Measurements from ENCODE around the gene KCNS1. TPM values are rescaled to one million over a fixed set of nuclear protein-coding genes. Genes with fewer than 3 reads are reported as not detected.

The KCNS1 gene
- total and polyA plus RNA-seq, 4 donors: 0.45 to 3.0 (median 1.3) TPM

DNA sequence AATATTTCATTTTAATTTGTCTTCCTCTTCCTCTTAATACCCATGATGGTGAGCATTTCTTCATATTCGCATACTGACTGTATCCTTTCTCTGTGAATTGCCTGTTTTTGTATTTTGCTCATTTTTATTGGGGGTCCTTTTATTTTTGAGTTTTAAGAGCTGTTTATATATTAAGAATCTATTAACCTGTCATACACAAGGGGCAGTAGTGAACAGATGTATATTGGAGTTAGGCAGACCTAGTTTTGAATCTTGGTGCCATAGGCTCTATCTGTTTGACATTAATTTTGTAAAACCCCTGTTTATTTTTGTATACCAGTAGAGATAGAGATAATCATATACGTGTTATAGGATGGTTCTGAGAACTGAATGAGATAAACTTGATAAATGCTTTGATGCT, 17.1 kb upstream of the KCNS1 start:
- H3K27ac ChIP-seq (ENCODE audit: low read depth in 1 of 2, low read length in 1 of 2): no peak overlapping the region
- no peak overlapping the region for H3K9ac ChIP-seq (ENCODE audit: insufficient read depth in 1 of 2, low read length in 2 of 2)
- H3K36me3 ChIP-seq (ENCODE audit: control insufficient read depth in 4 of 4, insufficient read depth in 4 of 4, low read length in 4 of 4): no peaks in the 10 kb centered on the region
- ATAC-seq (ENCODE audit: insufficient read depth, low FRiP score) (no peak), DNase-seq (no peak)
- H3K27me3 ChIP-seq (ENCODE audit: control insufficient read depth in 3 of 3, insufficient read depth in 3 of 3, low read length in 2 of 3): no peaks in the 10 kb centered on the region
- H3K4me1 ChIP-seq (ENCODE audit: control insufficient read depth in 5 of 5, insufficient read depth in 5 of 5, low read length in 5 of 5): no peaks in the 10 kb centered on the region
- TF ChIP-seq, protein P1, sequence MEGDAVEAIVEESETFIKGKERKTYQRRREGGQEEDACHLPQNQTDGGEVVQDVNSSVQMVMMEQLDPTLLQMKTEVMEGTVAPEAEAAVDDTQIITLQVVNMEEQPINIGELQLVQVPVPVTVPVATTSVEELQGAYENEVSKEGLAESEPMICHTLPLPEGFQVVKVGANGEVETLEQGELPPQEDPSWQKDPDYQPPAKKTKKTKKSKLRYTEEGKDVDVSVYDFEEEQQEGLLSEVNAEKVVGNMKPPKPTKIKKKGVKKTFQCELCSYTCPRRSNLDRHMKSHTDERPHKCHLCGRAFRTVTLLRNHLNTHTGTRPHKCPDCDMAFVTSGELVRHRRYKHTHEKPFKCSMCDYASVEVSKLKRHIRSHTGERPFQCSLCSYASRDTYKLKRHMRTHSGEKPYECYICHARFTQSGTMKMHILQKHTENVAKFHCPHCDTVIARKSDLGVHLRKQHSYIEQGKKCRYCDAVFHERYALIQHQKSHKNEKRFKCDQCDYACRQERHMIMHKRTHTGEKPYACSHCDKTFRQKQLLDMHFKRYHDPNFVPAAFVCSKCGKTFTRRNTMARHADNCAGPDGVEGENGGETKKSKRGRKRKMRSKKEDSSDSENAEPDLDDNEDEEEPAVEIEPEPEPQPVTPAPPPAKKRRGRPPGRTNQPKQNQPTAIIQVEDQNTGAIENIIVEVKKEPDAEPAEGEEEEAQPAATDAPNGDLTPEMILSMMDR (IDR thresholded peaks at IDR 0.05; ENCODE audit: control extremely low read depth, extremely low read depth): no peak
- 84 to 92% methylated on average over 2 of the region's 2 CpGs for WGBS, 2 donors
- H3K4me3 ChIP-seq: no peak overlapping the region
- H3K9me3 ChIP-seq (ENCODE audit: control insufficient read depth in 4 of 4, insufficient read depth in 3 of 4, low read length in 3 of 4): peaks cover 0 to 5% (median 0%) of the 10 kb centered on the region in 4 donors

DNA sequence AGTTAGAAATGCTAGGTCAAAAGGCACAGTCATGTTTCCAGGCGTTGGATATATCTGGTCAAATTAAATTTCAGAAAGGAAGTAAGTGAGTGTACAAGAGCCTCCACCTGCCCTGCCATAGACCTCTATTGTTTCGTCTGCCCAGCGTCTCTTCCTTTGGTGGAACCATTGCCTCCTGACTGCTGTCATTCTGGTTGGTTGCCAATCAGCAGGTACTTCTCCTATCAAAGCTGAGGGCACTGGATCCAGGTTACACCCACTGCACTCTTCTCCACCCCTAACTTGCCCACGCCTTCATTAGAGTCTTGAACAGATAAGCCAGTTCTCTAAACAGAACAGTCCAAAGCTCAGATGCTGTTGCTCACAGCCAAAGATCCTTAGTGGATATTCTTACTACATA, 16.7 kb upstream of the KCNS1 start:
- Histone ChIP-seq H3K4me1 (ENCODE audit: control insufficient read depth in 5 of 5, insufficient read depth in 5 of 5, low read length in 5 of 5) (no peaks in the 10 kb centered on the region), H3K27ac (ENCODE audit: low read depth in 1 of 2, low read length in 1 of 2) (no peak overlapping the region), H3K27me3 (ENCODE audit: control insufficient read depth in 3 of 3, insufficient read depth in 3 of 3, low read length in 2 of 3) (no peaks in the 10 kb centered on the region), H3K4me3 (no peak overlapping the region), H3K9ac (ENCODE audit: insufficient read depth in 1 of 2, low read length in 2 of 2) (no peak overlapping the region), H3K9me3 (ENCODE audit: control insufficient read depth in 4 of 4, insufficient read depth in 3 of 4, low read length in 3 of 4) (peaks cover 0 to 5% (median 0%) of the 10 kb centered on the region in 4 donors), H3K36me3 (ENCODE audit: control insufficient read depth in 4 of 4, insufficient read depth in 4 of 4, low read length in 4 of 4) (no peaks in the 10 kb centered on the region)
- 59 to 82% methylated on average over 4 of the region's 4 CpGs for WGBS, 2 donors
- DNase-seq (no peak), ATAC-seq (ENCODE audit: insufficient read depth, low FRiP score) (no peak)
- TF ChIP-seq, protein P1 (IDR thresholded peaks at IDR 0.05; ENCODE audit: control extremely low read depth, extremely low read depth): no peak

DNA sequence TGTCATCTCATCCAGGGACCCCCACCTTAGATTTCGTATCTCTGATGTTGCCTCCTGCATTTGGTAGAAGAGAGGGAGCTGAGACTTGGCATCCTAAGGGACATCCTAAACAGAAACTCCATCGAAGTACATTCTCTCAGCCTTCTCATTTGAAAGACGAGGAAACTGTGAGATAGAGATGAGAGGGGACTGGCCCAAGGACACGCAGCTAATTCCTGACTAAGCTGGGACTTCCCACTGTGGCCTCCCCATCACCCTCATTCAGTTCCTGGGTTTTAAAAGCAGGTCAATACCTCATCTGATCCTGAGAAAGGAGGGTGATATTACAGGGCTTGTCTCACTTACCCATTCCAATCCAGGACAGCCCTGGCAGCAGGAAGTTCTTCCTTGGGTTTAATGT, 14.9 kb upstream of the KCNS1 start:
- ATAC-seq (ENCODE audit: insufficient read depth, low FRiP score) (no peak), DNase-seq (no peak)
- TF ChIP-seq, protein P1 (IDR thresholded peaks at IDR 0.05; ENCODE audit: control extremely low read depth, extremely low read depth): no peak
- Histone ChIP-seq H3K36me3 (ENCODE audit: control insufficient read depth in 4 of 4, insufficient read depth in 4 of 4, low read length in 4 of 4) (no peaks in the 10 kb centered on the region), H3K4me1 (ENCODE audit: control insufficient read depth in 5 of 5, insufficient read depth in 5 of 5, low read length in 5 of 5) (peaks cover 0 to 2% (median 0%) of the 10 kb centered on the region in 5 donors), H3K9ac (ENCODE audit: insufficient read depth in 1 of 2, low read length in 2 of 2) (no peak overlapping the region), H3K9me3 (ENCODE audit: control insufficient read depth in 4 of 4, insufficient read depth in 3 of 4, low read length in 3 of 4) (peaks cover 0 to 3% (median 0%) of the 10 kb centered on the region in 4 donors), H3K27ac (ENCODE audit: low read depth in 1 of 2, low read length in 1 of 2) (no peak overlapping the region), H3K27me3 (ENCODE audit: control insufficient read depth in 3 of 3, insufficient read depth in 3 of 3, low read length in 2 of 3) (peaks cover 0 to 8% (median 0%) of the 10 kb centered on the region in 3 donors), H3K4me3 (no peak overlapping the region)
- WGBS, 2 donors: 85 to 88% methylated on average over 4 of the region's 4 CpGs

DNA sequence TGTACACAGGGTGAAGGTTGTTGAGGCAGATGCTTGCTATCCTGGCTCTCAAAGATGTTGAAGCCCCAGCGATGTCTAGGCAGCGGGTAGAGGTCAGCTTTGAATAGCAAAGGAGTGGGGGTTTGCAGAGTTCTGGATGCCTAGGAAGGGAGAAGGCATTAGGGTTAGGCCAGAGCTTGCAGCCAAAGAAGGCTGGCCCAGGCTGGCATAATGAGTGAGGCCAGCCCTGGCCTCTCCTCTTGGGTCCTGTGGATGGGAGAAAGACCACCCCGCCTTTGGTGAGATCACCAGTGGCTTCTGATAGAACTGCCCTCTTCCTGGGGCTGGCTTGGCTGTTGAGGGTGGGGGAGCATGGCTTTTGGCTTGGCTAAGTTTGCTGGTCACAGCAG, 14.5 kb upstream of the KCNS1 start:
- DNase-seq (no peak), ATAC-seq (ENCODE audit: insufficient read depth, low FRiP score) (no peak)
- TF ChIP-seq, protein P1 (IDR thresholded peaks at IDR 0.05; ENCODE audit: control extremely low read depth, extremely low read depth): no peak
- no peaks in the 10 kb centered on the region for H3K9me3 ChIP-seq (ENCODE audit: control insufficient read depth in 4 of 4, insufficient read depth in 3 of 4, low read length in 3 of 4)
- no peak overlapping the region for H3K4me3 ChIP-seq
- H3K4me1 ChIP-seq (ENCODE audit: control insufficient read depth in 5 of 5, insufficient read depth in 5 of 5, low read length in 5 of 5): peaks cover 0 to 2% (median 0%) of the 10 kb centered on the region in 5 donors
- no peaks in the 10 kb centered on the region for H3K36me3 ChIP-seq (ENCODE audit: control insufficient read depth in 4 of 4, insufficient read depth in 4 of 4, low read length in 4 of 4)
- no peak overlapping the region for H3K27ac ChIP-seq (ENCODE audit: low read depth in 1 of 2, low read length in 1 of 2)
- H3K27me3 ChIP-seq (ENCODE audit: control insufficient read depth in 3 of 3, insufficient read depth in 3 of 3, low read length in 2 of 3): peaks cover 0 to 8% (median 0%) of the 10 kb centered on the region in 3 donors
- H3K9ac ChIP-seq (ENCODE audit: insufficient read depth in 1 of 2, low read length in 2 of 2): no peak overlapping the region
- 78 to 84% methylated on average over 3 of the region's 3 CpGs for WGBS, 2 donors
